Measurements from ENCODE around the gene NUP93.

DNA sequence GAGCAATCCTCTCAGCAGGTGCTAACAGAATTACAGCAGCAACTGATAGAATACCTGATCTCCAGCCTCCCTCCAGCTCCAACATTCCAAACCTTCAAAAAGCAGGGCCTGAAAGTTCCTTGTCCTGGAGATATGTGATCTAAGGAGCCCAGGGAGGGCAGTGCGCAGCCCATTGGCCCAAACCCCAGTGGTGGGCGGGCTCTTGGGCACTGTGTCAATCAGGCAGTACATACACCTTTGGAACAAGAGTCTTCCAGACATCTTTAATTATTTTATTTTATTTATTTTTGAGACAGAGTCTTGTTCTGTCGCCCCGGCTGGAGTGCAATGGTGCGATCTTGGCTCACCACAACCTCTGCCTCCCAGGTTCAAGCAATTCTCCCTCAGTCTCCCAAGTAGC, 159.3 kb downstream of the NUP93 start:
- no peak for TF ChIP-seq CTCF (IDR thresholded peaks at IDR 0.05 in 4 of 5, conservative IDR thresholded peaks at IDR 0.05 in 1 of 5)
- TF ChIP-seq POLR2A (IDR thresholded peaks at IDR 0.05): no peak
